ENCODE data around the gene MAP4K4. TPM values are rescaled to one million over a fixed set of nuclear protein-coding genes. Genes with fewer than 3 reads are reported as not detected.

Gene MAP4K4
- total RNA-seq: 387 TPM

GRCh38 chr2:101697124-101698013 lies at the start of gene MAP4K4:
TSS of gene MAP4K4 (plus strand) at chr2:101697707. CDS start at chr2:101698081, 374 bp downstream.

Other genes with a start within 250 kb of the MAP4K4 start
- gene RFX8, start 222.6 kb upstream of the MAP4K4 start, total RNA-seq: not detected